Measurements from ENCODE around the gene TSPAN14.
"Not testable (repeated sequence)": the region's sequence is repeated elsewhere in the genome, so short reads cannot be mapped to it uniquely, and the experiment has no call there.

Gene TSPAN14

GRCh38 chr10:80530816-80531215 is 76.7 kb downstream of the TSPAN14 start:
- no peak for DNase-seq

DNA sequence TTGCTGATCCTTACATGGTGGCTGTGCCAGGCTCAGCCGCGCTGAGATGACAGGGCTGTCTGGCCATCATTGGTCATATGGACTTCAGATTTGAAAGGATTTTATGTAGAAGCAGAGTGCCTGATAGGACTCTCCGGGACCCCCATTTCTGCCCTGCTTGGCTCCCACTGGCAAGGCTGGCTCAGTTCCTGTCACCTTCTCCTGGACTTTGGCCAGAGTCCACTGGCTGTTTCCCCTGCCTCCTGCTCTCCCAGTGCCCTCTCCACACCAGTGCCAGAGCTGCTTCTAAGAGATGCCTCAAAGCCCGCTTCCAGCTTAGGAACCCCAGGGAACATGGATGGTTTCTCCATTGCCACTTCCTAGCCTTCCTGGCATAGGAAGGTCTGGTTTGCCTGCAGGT is 78.5 kb downstream of the TSPAN14 start:
- no peak for DNase-seq

DNA sequence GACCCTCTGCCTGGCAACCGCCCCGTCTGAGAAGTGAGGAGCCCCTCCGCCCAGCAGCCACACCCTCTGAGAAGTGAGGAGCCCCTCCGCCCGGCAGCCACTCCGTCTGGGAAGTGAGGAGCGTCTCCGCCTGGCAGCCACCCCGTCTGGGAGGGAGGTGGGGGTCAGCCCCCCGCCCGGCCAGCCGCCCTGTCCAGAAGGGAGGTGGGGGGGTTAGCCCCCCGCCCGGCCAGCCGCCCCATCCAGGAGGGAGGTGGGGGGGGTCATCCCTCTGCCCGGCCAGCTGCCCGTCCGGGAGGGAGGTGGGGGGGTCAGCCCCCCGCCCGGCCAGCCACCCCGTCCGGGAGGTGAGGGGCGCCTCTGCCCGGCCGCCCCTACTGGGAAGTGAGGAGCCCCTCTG is 79.9 kb downstream of the TSPAN14 start:
- not testable (repeated sequence) for DNase-seq

GRCh38 chr10:80534646-80535045 is 80.5 kb downstream of the TSPAN14 start:
- not testable (repeated sequence) for DNase-seq

DNA sequence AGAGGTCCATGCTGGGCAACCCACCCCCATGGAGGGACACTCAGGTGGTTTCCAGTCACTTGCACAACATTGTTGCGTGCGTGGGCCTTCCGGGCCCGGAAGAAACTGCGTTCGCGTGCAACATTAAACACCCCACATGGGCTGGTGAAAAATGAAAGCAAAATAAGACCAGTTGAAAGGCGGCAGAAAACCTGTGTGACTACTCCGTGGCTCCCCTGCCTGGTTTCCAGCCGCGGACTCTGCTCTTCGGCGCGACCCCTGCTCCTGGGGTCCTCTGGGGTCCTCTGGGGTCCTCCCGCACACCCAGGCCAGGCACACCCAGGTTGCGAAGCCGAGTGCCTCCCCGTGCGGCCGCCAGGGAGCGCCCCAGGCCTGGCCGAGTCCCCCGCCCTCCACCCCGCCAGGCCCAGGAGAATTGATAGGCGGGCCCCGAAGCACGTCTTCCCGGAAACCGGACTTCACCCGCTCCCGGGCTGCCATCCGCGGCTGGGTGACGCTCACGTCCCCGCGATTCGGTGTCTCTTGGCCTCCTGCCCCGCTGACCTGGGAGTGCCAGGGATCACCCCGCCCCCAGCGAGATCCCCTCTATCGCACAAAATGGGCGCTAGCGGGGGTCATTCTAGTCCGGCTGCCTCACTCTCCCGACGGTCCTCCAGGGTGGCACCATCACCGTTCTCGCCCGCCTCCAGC is 81.7 kb downstream of the TSPAN14 start:
- peak; percentile 81 for DNase-seq

DNA sequence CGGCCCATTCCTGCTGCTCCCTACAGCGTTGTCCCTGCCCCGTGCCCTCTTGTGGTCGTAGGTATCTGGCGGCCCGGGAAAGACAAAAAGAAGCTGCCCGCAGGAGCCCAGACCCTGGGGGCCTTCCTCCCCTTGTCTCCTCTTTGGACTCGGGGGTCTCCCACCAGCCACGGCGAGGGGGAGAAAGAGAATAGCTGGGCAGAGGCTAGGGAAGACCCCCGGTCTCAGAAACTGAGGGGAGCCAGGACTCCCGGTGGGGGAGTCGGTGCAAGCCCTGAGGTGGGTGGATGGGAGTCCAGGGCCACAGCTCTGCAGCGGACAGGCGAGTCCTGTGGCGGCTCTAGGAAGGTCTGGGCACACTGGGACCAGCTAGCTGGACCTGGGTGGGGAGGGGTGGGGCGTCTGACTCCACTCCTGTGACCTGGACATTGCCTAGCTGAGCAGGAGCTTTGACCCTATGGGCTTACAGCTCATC is 82.3 kb downstream of the TSPAN14 start:
- DNase-seq: no peak

GRCh38 chr10:80537086-80537735 is 83.1 kb downstream of the TSPAN14 start:
- DNase-seq: no peak

GRCh38 chr10:80537736-80538480 is 83.8 kb downstream of the TSPAN14 start, which contains the start of gene SH2D4B:
TSS of gene SH2D4B (plus strand) at chr10:80537902. CDS start at chr10:80538332, 430 bp downstream.
- no peak for DNase-seq

DNA sequence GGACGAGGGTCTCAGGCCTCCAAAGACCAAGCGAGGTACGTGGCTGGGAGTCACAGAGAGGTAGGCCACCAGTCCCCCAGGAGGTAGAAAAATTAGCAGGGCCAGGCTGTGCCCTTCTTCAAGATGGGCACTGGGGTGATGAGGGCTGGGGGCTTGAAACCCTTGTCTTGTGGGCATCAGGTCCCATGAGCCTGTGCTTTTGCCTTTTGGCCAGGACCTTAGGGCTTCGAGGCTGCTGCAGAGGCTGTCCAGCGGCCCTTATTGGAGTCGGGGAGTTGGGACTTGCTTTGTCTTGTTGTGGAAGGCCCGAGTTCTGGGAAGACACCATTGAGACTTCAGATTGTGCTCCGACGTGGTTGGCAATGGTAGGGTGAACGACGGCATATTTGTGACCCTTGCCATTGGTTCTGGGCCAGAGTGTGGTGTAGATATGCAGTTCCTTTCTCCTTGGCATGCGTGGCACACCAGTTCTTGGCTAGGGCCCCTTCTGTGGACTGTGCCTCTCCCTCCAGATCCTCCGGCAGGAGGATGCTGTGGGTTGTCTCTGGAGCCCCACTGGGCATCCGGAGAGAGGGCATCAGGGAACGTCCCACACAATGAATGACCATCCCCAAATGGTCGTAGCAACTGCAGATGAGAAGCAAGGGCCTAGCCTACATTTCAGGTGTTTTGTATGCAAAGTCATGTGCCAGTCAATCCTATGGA is 84.5 kb downstream of the TSPAN14 start:
- DNase-seq: no peak

GRCh38 chr10:80539421-80540031 is 85.4 kb downstream of the TSPAN14 start:
- no peak for DNase-seq

- no peak for DNase-seq
These were observed 86.0 kb downstream of the TSPAN14 start for GRCh38 chr10:80540136-80540535.

DNA sequence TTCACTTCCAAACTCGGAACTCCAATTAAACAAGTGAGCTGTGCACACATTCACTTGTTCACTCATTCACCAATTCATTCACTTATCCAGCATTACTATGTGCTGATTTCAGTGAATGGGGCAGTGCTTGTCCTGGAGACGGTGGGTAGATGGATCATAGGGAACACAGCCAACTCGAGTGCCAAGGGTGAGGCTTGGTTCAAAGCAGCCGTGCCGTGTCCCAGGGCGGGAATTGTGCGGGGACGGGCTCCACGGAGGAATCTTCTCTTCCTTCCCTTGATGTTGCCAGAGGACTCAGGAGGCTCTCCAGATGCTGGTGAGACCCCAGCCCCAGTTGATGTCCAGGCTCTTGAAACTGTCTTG is 86.5 kb downstream of the TSPAN14 start:
- DNase-seq: no peak

GRCh38 chr10:80540981-80541750 is 87.1 kb downstream of the TSPAN14 start:
- DNase-seq: no peak

DNA sequence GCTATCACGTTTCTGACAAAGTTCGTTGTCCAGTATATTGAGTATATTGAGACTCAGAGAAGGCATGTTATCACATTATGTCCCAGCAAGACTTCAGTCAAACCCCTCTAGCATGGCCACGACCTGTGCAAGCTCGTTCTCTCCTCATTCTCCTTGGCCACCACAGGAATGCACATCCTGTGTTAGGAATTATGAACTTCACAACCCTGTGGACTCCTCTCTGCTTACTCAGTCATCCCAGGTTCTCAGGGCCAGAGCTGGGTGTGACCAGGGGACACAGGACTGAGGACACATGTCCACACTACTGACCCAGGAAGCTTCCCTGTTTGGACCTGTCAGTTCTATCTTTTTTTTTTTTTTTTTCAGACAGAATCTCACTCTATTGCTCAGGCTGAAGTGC is 87.9 kb downstream of the TSPAN14 start:
- DNase-seq: no peak

GRCh38 chr10:80542652-80543318 is 88.7 kb downstream of the TSPAN14 start:
- DNase-seq: no peak

DNA sequence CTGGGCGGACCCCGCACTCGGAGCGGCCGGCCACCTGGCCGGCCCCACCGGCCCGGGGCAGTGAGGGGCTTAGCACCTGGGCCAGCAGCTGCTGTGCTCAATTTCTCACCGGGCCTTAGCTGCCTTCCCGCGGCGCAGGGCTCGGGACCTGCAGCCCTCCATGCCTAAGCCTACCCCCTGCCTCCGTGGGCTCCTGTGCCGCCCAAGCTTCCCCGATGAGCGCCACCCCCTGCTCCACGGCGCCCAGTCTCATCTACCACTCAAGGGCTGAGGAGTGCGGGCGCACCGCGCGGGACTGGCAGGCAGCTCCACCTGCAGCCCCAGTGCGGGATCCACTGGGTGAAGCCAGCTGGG is 89.2 kb downstream of the TSPAN14 start:
- DNase-seq: not testable (repeated sequence)

- DNase-seq: no peak
These were observed 90.3 kb downstream of the TSPAN14 start for GRCh38 chr10:80544316-80544953.

DNA sequence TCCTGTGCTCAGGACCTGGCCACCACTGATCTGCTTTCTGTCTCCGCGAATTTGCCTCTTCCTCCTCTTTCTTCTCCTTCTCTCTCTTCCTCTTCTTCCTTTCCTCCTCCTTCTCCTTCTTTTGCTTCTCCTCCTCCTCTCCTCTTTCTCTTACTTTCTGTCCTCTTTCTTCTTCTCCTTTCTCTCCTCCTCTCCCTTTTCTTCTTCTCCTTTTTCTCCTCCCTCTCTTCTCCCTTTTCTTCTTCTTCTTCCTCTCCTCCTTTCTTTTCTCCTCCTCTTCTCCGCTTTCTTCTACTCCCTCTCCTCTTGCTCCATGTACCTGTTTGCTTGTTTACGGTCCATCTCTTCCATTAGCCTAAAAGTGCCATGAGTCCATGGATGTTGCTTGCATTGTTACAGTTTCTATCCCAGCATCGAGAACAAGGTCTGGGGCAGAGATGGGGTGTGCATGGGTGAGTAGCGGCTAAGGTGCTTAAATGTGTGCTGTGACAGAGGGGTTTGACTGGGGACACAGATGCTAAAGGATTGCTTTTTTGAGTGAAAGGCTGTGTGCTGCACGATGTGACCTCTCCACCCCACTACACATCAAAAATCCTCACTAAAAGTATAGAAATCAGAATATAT is 91.3 kb downstream of the TSPAN14 start:
- no peak for DNase-seq

DNA sequence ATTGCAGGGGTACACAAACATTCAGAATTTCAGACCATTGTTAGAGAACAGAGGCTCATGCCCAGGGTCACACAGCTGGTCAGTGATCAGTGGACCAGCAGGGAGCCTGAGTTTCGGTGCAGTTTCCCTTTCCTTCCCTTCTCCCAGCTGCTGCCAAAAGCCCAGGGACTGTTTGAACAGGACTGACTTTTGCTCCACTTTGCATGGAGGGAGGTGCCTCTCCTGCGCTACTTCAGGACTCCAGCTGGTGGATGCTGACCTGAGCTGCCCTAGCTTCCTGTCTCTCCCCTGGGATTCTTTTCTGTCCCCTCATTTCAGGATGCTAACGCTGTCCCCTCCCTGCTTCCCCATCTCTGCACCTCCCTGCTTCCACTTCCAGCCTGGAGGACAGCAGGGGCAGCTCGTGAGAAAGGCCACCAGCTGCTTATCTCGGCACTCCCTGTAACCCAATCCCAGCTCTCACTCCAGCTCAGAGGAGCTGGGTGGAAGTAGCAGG is 98.1 kb downstream of the TSPAN14 start:
- no peak for DNase-seq

GRCh38 chr10:80553436-80553835 is 99.3 kb downstream of the TSPAN14 start:
- DNase-seq: no peak

Measured in activated T-cell treated with anti-CD3 and anti-CD28 coated beads, Interleukin-2, amount 50 U/mL, for 1 hour (primary cell).